Chondrocyte (in vitro differentiated cells): Measurements from ENCODE around the gene RBM26. TPM values are rescaled to one million over a fixed set of nuclear protein-coding genes. Genes with fewer than 3 reads are reported as not detected.

Source experiments
- DNase-seq: peaks from one replicate; pipeline ENCODE4 v3.0.0; 2021; ENCODE audit warnings: mixed read lengths, low spot score
- H3K27ac Mint-ChIP-seq: one replicate; pipeline ENCODE4 v1.8.0; 2021; ENCODE audit warnings: mild to moderate bottlenecking, moderate library complexity, mixed read lengths; ENCODE audit not compliant: unreplicated experiment
- H3K27me3 Mint-ChIP-seq: 2 replicates; pipeline ENCODE4 v1.8.0; 2021; ENCODE audit warnings: low read depth, mixed read lengths
- H3K36me3 Mint-ChIP-seq: 2 replicates; pipeline ENCODE4 v1.8.0; 2021; ENCODE audit warnings: low read depth, mixed read lengths
- H3K4me1 Mint-ChIP-seq: 2 replicates; pipeline ENCODE4 v1.8.0; 2021; ENCODE audit warnings: low read depth, mild to moderate bottlenecking, mixed read lengths
- H3K4me3 Mint-ChIP-seq: one replicate; pipeline ENCODE4 v1.8.0; 2021; ENCODE audit warnings: mild to moderate bottlenecking, moderate library complexity, mixed read lengths; ENCODE audit not compliant: unreplicated experiment
- H3K9me3 Mint-ChIP-seq: 2 replicates; pipeline ENCODE4 v1.8.0; 2021; ENCODE audit warnings: low read depth, mixed read lengths
- long read RNA-seq: library from polyadenylated mRNA; stranded (forward); transcript quantifications from one replicate; pipeline ENCODE4 v2.0.0, GENCODE V29; 2021
- total RNA-seq: library from RNA; stranded (reverse); gene quantifications from 3 replicates; pipeline ENCODE4 v1.2.1, GENCODE V29; 2021
- TF ChIP-seq, protein P1 (sequence below): fragments of 200-600 bp; sonication (generic); IDR thresholded peaks from 2 replicates; pipeline ENCODE4 v1.5.0; 2021; ENCODE audit warnings: antibody characterized with exemption, mild to moderate bottlenecking, moderate library complexity

The RBM26 gene, protein sequence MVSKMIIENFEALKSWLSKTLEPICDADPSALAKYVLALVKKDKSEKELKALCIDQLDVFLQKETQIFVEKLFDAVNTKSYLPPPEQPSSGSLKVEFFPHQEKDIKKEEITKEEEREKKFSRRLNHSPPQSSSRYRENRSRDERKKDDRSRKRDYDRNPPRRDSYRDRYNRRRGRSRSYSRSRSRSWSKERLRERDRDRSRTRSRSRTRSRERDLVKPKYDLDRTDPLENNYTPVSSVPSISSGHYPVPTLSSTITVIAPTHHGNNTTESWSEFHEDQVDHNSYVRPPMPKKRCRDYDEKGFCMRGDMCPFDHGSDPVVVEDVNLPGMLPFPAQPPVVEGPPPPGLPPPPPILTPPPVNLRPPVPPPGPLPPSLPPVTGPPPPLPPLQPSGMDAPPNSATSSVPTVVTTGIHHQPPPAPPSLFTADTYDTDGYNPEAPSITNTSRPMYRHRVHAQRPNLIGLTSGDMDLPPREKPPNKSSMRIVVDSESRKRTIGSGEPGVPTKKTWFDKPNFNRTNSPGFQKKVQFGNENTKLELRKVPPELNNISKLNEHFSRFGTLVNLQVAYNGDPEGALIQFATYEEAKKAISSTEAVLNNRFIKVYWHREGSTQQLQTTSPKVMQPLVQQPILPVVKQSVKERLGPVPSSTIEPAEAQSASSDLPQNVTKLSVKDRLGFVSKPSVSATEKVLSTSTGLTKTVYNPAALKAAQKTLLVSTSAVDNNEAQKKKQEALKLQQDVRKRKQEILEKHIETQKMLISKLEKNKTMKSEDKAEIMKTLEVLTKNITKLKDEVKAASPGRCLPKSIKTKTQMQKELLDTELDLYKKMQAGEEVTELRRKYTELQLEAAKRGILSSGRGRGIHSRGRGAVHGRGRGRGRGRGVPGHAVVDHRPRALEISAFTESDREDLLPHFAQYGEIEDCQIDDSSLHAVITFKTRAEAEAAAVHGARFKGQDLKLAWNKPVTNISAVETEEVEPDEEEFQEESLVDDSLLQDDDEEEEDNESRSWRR
- 29.1 to 37.5 TPM (median 29.6 TPM) in 3 replicates for total RNA-seq
- long read RNA-seq = 0 reads

DNA sequence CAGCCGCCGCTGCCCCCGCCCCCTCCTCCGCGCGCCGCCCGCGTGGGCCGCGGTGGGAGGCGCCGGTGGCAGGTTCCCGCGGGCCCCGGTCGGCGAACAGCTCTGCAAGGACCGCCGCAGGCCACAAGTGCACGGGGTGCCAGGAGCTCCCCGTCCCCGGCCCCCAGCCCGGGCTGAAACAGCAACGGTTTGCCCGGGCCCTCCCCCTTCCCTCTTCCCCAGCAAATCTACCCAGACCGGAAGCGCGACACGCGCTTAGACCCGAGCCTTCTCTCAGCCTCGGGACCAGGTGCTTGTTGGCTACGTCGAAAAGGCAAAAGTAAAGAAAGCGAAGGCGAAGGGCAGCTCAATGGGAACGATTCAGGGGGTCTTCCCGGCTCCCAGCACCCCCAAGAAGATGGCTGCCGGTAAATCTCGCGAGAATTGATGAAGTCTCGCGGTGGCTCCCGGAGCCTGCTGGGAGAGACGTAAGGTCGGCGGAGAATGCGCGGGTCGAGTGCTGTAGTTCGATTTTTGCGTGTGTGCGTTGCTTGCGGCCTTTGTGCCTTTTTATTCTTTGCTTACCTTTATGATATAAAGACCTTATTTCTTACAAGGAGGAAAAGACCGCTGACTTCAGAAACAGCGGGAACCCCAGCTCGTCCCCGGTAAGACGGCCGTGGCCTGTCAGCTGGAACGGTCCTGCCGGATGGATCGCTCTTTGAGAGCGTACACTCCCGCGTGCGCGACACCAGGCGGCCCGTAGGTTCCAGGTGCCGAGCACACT is at the start of gene RBM26:
Gene RBM26, minus strand, starts transcription at position 425 of the 766 bp plus-strand sequence. CDS start 481 bp downstream, outside the sequence.
- TF ChIP-seq, protein P1, sequence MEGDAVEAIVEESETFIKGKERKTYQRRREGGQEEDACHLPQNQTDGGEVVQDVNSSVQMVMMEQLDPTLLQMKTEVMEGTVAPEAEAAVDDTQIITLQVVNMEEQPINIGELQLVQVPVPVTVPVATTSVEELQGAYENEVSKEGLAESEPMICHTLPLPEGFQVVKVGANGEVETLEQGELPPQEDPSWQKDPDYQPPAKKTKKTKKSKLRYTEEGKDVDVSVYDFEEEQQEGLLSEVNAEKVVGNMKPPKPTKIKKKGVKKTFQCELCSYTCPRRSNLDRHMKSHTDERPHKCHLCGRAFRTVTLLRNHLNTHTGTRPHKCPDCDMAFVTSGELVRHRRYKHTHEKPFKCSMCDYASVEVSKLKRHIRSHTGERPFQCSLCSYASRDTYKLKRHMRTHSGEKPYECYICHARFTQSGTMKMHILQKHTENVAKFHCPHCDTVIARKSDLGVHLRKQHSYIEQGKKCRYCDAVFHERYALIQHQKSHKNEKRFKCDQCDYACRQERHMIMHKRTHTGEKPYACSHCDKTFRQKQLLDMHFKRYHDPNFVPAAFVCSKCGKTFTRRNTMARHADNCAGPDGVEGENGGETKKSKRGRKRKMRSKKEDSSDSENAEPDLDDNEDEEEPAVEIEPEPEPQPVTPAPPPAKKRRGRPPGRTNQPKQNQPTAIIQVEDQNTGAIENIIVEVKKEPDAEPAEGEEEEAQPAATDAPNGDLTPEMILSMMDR = peak; percentile 50
- peak within 1 kb of the TSS; percentile 88 for H3K4me3 Mint-ChIP-seq
- H3K27ac Mint-ChIP-seq = peak within 1 kb of the TSS; percentile 98
- no peaks in the 10 kb centered on the region for H3K27me3 Mint-ChIP-seq
- peaks cover 2% of the 10 kb centered on the region for H3K36me3 Mint-ChIP-seq
- H3K9me3 Mint-ChIP-seq = no peaks in the 10 kb centered on the region
- H3K4me1 Mint-ChIP-seq = peaks cover 12% of the 10 kb centered on the region
- DNase-seq = no peak

DNA sequence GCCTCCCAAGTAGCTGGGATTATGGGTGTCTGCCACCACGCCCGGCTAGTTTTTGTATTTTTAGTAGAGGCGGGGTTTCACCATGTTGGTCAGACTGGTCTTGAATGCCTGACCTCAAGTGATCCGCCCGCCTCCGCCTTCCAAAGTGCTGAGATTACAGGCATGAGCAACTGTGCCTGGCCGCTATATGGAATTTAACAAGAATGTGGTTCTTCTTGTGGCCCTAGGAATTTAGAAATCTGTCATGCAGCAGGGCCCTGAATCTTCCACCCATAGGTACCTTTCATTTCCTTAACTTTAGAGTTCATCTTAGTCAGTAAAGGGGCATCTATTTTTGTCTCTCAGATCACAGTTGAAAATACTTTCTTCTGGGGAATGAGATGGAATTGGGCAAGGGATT is 49.3 kb upstream of the RBM26 start:
- Mint-ChIP-seq H3K9me3 (no peaks in the 10 kb centered on the region), H3K27ac (no peak overlapping the region), H3K36me3 (no peaks in the 10 kb centered on the region), H3K27me3 (no peaks in the 10 kb centered on the region), H3K4me3 (no peak overlapping the region), H3K4me1 (peaks cover 8% of the 10 kb centered on the region)
- no peak for DNase-seq
- TF ChIP-seq, protein P1 = no peak

DNA sequence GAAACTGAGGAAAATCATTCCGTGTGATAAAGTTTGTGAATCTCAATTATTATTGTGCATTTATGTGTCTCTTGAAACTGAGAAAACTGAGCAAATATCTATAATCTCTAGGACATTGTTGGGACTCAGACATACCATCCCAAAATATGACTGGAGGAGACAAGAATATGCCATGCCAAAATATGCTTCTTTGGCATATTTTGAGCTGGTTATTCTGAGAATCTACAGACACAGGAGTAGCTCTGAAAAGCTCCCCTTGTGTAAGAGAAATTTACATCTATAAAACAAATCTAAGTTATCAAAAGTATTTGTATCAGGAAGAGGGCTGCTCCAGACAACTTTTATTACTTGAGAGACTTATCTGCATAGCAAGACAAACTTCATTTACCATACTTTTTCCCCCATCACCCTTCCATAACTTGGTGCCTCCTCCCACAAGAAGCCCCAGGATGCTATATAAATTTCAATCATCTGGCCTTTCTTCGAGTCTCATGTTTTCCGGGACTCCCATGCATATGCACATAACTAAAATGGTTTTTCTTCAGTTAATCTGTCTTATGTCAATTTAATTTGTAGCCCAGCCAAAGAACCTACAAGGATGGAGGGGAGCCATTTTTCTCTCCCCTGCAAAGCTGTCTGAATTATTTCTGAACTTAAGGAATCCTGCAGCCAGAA is 46.3 kb upstream of the RBM26 start:
- DNase-seq = no peak
- TF ChIP-seq, protein P1 = no peak
- H3K9me3 Mint-ChIP-seq = no peaks in the 10 kb centered on the region
- H3K4me1 Mint-ChIP-seq = peaks cover 8% of the 10 kb centered on the region
- no peak overlapping the region for H3K4me3 Mint-ChIP-seq
- H3K27ac Mint-ChIP-seq = no peak overlapping the region
- H3K36me3 Mint-ChIP-seq = no peaks in the 10 kb centered on the region
- H3K27me3 Mint-ChIP-seq = no peaks in the 10 kb centered on the region

DNA sequence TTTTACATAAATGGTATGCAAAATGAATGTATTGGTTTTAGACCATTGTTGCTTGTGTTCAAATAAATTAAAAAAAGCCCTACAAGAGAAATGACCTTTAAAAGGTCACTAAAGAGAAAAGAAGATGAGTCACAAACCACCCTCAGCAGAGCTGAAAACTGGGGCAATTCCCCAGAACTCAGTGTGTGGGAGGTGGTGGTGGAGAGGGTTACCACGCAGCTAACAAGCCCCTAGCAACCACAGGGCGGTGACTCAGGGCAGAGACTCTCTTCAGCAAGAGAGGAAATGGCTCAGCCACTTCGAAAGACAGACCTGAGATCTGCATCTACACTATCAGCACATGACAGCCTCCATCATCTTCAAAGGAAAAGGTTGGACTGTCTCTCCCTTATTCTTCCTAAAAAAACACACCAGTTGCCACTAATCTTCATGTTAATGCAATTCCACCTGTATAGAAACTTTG is 45.5 kb upstream of the RBM26 start:
- Mint-ChIP-seq H3K36me3 (no peaks in the 10 kb centered on the region), H3K27ac (no peak overlapping the region), H3K9me3 (no peaks in the 10 kb centered on the region), H3K4me3 (no peak overlapping the region), H3K27me3 (no peaks in the 10 kb centered on the region), H3K4me1 (peaks cover 8% of the 10 kb centered on the region)
- DNase-seq = no peak
- TF ChIP-seq, protein P1 = no peak
